IPS-18a (cell line): ENCODE data around the gene NPC1.
"Not testable (repeated sequence)": the region's sequence is repeated elsewhere in the genome, so short reads cannot be mapped to it uniquely, and the experiment has no call there.

ENCODE experiments used
- H3K27ac ChIP-seq: one replicate; pipeline ENCODE4 v1.5.1; 2013; ENCODE audit warnings: low read length
- H3K27me3 ChIP-seq: one replicate; pipeline ENCODE4 v1.6.1; 2013; ENCODE audit warnings: mild to moderate bottlenecking, low read length; ENCODE audit not compliant: control insufficient read depth, insufficient read depth
- H3K36me3 ChIP-seq: one replicate; pipeline ENCODE4 v1.6.1; 2013; ENCODE audit warnings: low read depth, low read length; ENCODE audit not compliant: control insufficient read depth
- H3K4me1 ChIP-seq: one replicate; pipeline ENCODE4 v1.6.1; 2013; ENCODE audit warnings: low read depth, low read length; ENCODE audit not compliant: control insufficient read depth
- H3K4me3 ChIP-seq: one replicate; pipeline ENCODE4 v1.5.1; 2013; ENCODE audit warnings: low read length
- H3K9ac ChIP-seq: one replicate; pipeline ENCODE4 v1.6.1; 2013; ENCODE audit warnings: mild to moderate bottlenecking, low read length, moderate library complexity
- H3K9me3 ChIP-seq: one replicate; pipeline ENCODE4 v1.6.1; 2013; ENCODE audit warnings: low read depth, low read length; ENCODE audit not compliant: control insufficient read depth

NPC1 gene

DNA sequence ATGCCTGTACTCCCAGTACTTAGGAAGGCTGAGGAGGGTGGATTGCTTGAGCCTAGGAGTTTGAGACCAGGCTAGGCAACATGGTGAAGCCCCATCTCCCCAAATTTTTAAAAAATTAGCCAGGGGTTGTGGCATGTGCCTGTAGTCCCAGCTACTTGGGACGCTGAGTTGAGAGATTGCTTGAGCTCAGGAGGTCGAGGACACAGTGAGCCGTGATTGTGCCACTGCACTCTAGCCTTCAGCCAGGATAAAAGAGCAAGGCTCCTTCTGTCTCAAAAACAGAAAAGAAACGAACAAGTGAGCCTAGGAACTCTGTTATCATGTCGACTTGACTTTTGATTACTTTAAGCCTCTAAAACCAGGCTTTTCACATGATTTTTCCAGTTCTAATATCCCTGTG lies 13.7 kb downstream of the NPC1 start:
- Histone ChIP-seq H3K9me3 (no peaks in the 10 kb centered on the region), H3K4me1 (peaks cover 5% of the 10 kb centered on the region), H3K9ac (no peak overlapping the region), H3K27ac (no peak overlapping the region), H3K4me3 (no peak overlapping the region), H3K27me3 (no peaks in the 10 kb centered on the region), H3K36me3 (peaks cover 26% of the 10 kb centered on the region)

DNA sequence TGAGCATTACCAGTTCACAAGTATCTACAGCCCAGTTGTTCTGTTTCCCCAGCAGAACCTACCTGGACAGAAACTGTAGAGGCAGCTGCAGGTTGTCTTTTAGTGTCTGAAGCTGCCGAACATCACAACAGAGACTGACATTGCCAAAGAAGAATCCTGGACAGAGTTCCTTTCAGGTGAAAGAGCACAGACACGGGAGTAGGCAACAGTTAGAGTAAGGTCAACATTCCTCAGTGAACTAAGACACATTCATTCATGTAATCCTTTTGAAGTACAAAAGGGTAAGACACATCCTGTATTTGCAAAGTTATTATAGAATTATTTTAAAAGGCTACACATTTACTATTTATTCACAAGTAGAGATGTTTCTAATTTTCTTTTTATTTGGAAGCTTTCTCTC lies 14.3 kb downstream of the NPC1 start:
- Histone ChIP-seq H3K27me3 (no peaks in the 10 kb centered on the region), H3K27ac (no peak overlapping the region), H3K9ac (no peak overlapping the region), H3K36me3 (peaks cover 32% of the 10 kb centered on the region), H3K4me3 (no peak overlapping the region), H3K4me1 (peaks cover 5% of the 10 kb centered on the region), H3K9me3 (no peaks in the 10 kb centered on the region)

DNA sequence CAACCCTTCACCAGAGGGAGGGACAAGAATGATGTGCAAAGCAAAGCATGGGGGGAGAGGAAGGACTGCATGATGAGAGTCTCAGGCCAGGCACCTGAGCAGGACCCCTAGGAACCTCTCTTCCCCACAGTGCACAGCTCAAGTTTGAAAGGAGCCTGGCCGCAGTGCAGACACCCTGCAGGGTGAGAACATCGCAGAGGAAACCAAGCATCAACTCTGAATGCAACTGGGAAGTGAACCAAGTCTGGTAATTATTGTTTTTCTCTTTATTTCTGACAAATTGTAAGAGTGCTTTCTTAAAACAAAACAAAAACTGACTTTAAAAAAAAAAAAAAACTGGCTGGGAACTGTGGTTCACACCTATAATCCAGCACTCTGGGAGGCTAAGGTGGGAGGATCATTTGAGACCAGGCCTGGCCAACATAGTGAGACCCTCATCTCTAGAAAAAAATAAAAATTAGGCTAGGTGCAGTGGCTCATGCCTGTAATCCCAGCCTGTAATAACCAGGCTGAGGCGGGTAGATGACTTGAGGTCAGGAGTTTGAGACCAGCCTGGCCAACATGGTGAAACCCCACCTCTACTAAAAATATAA lies 15.3 kb downstream of the NPC1 start:
- no peaks in the 10 kb centered on the region for H3K27me3 ChIP-seq
- no peak overlapping the region for H3K27ac ChIP-seq
- no peaks in the 10 kb centered on the region for H3K9me3 ChIP-seq
- H3K4me3 ChIP-seq, result no peak overlapping the region
- H3K9ac ChIP-seq, result no peak overlapping the region
- H3K4me1 ChIP-seq, result peaks cover 5% of the 10 kb centered on the region
- peaks cover 38% of the 10 kb centered on the region for H3K36me3 ChIP-seq

DNA sequence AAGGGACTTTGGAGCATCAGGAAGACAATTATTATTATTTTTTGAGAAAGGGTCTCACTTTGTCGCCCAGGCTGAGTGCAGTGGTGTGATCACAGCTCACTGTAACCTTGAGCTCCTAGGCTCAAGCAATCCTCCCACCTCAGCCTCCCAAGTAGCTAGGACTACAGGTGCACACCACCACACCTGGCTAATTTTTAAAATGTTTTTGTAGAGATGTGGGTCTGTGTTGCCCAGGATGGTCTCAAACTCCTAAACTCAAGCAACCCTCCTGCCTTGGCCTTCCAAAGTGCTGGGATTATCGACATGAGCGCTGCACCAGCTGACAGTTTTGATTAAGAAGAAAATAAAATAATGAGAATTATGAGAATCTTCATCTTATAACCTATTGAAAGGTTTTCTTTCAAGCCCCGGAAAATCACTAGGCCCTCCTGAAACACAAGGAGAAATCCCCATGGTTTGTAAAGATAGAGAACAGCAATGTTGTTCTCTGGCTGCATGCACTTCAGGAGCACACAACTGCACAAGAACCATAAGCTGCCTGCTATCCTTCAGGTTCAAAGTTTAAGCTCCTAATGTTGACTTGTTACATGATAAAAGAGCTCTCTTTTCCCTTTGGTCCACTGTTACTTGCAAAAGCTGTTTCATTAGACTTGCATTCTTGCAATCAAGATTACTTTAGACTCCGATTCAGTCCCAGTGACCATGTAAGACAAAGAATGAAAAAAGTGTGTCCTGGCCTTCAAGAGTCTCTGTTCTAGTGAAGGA lies 16.8 kb downstream of the NPC1 start:
- Histone ChIP-seq H3K4me3 (no peak overlapping the region), H3K9ac (no peak overlapping the region), H3K4me1 (peaks cover 4% of the 10 kb centered on the region), H3K27ac (no peak overlapping the region), H3K36me3 (peaks cover 38% of the 10 kb centered on the region), H3K27me3 (no peaks in the 10 kb centered on the region), H3K9me3 (no peaks in the 10 kb centered on the region)

DNA sequence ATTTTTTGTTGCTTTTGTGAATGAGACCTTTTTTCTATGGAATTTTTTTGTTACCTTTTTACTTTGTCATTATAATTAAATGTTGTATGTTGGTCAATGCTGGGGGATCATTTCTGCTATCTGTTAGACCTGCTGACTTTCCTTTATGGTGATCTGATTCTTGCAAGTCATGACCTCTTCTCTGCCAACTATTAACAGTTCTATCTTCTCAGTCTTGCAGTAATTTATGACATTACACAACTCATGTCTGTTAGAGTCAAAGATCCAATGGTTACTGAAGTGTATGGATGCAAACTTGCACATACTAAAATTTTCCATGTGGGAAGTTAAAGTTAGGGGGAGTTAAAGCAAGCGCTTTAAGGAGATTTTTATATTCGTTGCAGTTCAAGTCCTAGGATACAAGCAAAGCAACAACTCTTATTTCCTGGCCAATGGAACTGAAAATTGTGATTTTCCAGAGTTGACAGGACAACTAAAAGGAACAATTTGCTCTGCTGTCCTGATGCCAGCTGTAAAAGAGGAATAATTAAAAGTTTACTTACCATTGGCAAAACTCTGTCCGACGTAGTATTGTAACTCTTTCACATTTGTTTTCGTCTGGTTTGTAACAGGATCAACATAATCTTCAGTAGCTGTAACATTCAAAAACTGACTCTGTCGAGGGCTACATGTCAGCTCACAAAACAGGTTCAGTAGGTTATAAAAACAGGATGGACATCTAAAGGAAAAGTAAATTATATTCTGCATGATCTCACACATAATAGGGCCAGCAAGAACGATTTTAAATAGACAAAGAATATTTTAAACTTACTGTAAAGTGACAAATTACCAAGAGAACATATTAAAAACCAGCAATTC lies 17.8 kb downstream of the NPC1 start:
- no peak overlapping the region for H3K9ac ChIP-seq
- H3K27me3 ChIP-seq, result no peaks in the 10 kb centered on the region
- peaks cover 38% of the 10 kb centered on the region for H3K36me3 ChIP-seq
- no peaks in the 10 kb centered on the region for H3K4me1 ChIP-seq
- no peaks in the 10 kb centered on the region for H3K9me3 ChIP-seq
- H3K4me3 ChIP-seq, result no peak overlapping the region
- H3K27ac ChIP-seq, result no peak overlapping the region

DNA sequence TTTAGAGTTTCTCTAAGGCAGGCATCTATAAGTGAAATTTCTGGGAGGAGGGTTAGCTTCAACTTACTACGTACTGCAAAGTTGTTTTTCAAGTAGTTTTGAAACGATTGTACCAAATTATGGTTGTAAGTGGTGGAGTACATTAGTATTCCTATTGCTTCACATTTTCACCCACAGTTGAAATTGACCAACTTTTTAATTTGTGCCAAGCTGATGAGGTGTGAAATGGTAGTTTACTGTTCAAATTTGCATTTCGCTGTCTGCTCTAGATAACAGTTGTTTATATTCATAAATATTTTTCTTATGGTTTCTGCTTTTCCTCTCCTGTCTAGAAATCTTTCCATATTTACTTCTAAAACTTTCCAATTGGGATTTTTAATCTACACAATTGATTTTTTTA lies 18.6 kb downstream of the NPC1 start:
- H3K9ac ChIP-seq, result no peak overlapping the region
- H3K4me1 ChIP-seq, result no peaks in the 10 kb centered on the region
- H3K27ac ChIP-seq, result no peak overlapping the region
- H3K9me3 ChIP-seq, result no peaks in the 10 kb centered on the region
- H3K36me3 ChIP-seq, result peaks cover 38% of the 10 kb centered on the region
- H3K4me3 ChIP-seq, result no peak overlapping the region
- no peaks in the 10 kb centered on the region for H3K27me3 ChIP-seq

DNA sequence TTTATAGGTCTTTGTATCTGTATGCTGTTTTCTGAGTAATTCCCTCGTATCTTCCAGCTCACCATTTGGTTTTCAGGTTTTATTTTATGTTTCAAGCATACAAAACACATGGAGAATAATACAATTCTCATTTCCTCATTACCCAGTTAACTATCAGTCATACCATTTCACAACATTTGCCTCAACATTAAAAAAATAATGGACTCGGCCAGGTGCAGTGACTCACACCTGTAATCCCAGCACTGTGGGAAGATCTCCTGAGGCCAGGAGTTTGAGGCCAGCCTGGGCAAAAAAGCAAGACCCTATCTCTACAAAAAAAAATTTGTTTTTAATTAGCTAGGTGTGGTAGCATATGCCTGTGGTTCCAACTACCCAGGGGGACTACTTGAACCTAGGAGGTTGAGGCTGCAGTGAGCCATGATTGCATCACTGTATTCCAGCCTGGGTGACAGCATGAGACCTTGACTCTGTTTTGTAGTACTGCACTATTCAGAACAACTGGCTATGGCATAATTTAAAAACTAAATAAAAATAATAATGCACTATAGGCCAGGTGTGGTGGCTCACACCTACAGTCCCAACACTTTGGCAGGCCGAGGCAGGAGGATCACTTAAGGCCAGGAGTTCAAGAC lies 20.3 kb downstream of the NPC1 start:
- H3K4me1 ChIP-seq, result no peaks in the 10 kb centered on the region
- H3K9ac ChIP-seq, result no peak overlapping the region
- no peaks in the 10 kb centered on the region for H3K9me3 ChIP-seq
- no peak overlapping the region for H3K27ac ChIP-seq
- peaks cover 41% of the 10 kb centered on the region for H3K36me3 ChIP-seq
- no peaks in the 10 kb centered on the region for H3K27me3 ChIP-seq
- no peak overlapping the region for H3K4me3 ChIP-seq

DNA sequence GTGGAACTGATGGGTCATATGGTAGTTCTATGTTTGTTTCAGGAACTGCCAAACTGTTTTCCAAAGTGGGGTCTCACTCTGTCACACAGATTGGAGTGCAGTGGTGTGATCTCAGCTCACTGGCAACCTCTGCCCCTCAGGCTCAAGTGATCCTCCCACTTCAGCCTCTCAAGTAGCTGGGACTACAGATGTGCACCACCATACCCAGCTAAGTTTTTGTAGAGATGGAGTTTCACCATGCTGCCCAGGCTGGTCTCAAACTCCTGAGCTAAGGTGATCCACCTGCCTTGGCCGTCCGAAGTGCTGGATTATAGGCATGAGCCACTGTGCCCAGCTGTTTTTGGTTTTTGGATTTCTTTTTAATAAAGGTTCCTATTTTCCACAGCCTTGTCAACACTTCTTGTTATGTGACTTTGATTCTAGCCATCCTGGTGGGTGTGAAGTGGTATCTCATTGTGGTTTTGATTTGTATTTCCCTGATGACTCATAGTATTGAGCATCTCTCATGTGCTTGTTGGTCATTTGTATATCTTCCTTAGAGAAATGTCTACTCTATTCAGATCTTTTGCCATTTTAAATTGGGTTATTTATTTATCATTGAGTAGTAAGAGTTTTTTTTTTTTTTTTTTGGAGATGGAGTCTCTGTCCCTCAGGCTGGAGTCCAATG lies 22.8 kb downstream of the NPC1 start:
- H3K36me3 ChIP-seq, result peaks cover 43% of the 10 kb centered on the region
- H3K9me3 ChIP-seq, result no peaks in the 10 kb centered on the region
- H3K9ac ChIP-seq, result no peak overlapping the region
- H3K4me3 ChIP-seq, result no peak overlapping the region
- no peaks in the 10 kb centered on the region for H3K4me1 ChIP-seq
- H3K27me3 ChIP-seq, result no peaks in the 10 kb centered on the region
- no peak overlapping the region for H3K27ac ChIP-seq

DNA sequence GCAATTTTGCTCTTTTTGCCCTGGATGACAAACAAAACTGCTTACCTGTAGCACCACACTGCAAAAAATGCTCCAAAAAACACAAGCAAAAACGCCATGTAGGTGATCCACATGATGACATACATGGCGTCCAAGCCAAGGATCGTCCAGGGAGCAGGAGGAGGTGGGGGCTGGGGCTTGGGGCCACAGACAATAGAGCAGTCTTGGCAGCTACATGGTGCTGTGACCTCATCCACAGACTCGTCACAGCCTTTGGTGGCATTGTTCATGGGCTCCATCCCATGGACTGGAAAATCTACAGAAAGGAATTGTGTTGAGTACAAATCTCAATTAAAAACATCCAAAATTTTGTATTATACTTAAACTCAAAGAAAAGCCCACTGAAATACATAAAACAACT lies 26.1 kb downstream of the NPC1 start:
- H3K4me1 ChIP-seq, result no peaks in the 10 kb centered on the region
- H3K27ac ChIP-seq, result no peak overlapping the region
- H3K36me3 ChIP-seq, result peaks cover 45% of the 10 kb centered on the region
- H3K27me3 ChIP-seq, result no peaks in the 10 kb centered on the region
- H3K4me3 ChIP-seq, result no peak overlapping the region
- H3K9ac ChIP-seq, result no peak overlapping the region
- no peaks in the 10 kb centered on the region for H3K9me3 ChIP-seq

DNA sequence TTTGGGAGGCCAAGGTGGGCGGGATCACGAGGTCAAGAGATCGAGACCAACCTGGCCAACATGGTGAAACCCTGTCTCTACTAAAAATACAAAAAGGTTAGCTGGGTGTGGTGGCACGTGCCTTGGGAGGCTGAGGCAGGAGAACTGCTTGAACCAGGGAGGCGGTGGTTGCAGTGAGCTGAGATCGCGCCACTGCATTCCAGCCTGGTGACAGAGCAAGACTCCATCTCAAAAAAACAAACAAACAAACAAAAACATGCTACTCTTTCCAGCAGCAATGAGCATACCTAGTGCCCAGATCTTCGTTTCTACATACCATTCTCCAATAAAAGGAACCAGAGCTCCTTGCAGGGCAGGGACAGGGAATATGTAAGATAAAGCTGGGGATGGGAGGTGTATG lies 28.8 kb downstream of the NPC1 start:
- H3K36me3 ChIP-seq, result peaks cover 69% of the 10 kb centered on the region
- not testable (repeated sequence) for H3K4me3 ChIP-seq, H3K9me3 ChIP-seq, H3K27me3 ChIP-seq, H3K9ac ChIP-seq, H3K4me1 ChIP-seq, H3K27ac ChIP-seq
